ENCODE measurements around the gene OLFM1. TPM values are rescaled to one million over a fixed set of nuclear protein-coding genes. Genes with fewer than 3 reads are reported as not detected.

Gene OLFM1
- total RNA-seq, 1 donor from 2014 or later: not detected

DNA sequence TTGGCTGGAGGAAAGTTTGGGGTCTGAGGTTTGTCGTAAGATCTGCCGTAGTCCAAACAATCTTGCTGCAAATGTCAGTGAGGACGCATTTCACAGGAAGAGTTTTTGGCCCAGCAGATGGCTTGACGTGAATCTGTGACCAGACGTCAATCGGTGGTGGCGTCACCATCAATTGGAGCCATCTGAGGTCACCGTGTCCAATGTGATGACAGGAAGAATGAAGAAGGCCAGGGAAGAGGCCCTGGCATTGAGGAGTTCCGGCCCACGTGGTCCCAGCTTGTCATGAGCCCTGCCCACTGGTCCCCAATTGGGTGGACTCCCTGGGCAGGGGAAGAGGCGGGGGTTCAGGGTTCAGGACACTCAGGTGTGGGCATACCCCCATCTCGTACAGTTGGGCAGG lies 79.9 kb downstream of the OLFM1 start:
- intact Hi-C loops (cut with micrococcal nuclease): no loop called here
- ATAC-seq (ENCODE audit: low read depth): no peak
- ChIA-PET POLR2A (no interaction called here), CTCF (no interaction called here)
- Mint-ChIP-seq H3K27me3 (no peaks in the 10 kb centered on the region), H3K4me3 (no peak overlapping the region), H3K27ac (no peak overlapping the region), H3K4me1 (no peaks in the 10 kb centered on the region), H3K9me3 (no peaks in the 10 kb centered on the region), H3K36me3 (ENCODE audit: low read depth) (no peaks in the 10 kb centered on the region)
- DNase-seq: no peak
- TF ChIP-seq, protein P1, sequence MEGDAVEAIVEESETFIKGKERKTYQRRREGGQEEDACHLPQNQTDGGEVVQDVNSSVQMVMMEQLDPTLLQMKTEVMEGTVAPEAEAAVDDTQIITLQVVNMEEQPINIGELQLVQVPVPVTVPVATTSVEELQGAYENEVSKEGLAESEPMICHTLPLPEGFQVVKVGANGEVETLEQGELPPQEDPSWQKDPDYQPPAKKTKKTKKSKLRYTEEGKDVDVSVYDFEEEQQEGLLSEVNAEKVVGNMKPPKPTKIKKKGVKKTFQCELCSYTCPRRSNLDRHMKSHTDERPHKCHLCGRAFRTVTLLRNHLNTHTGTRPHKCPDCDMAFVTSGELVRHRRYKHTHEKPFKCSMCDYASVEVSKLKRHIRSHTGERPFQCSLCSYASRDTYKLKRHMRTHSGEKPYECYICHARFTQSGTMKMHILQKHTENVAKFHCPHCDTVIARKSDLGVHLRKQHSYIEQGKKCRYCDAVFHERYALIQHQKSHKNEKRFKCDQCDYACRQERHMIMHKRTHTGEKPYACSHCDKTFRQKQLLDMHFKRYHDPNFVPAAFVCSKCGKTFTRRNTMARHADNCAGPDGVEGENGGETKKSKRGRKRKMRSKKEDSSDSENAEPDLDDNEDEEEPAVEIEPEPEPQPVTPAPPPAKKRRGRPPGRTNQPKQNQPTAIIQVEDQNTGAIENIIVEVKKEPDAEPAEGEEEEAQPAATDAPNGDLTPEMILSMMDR (IDR thresholded peaks at IDR 0.05): no peak

DNA sequence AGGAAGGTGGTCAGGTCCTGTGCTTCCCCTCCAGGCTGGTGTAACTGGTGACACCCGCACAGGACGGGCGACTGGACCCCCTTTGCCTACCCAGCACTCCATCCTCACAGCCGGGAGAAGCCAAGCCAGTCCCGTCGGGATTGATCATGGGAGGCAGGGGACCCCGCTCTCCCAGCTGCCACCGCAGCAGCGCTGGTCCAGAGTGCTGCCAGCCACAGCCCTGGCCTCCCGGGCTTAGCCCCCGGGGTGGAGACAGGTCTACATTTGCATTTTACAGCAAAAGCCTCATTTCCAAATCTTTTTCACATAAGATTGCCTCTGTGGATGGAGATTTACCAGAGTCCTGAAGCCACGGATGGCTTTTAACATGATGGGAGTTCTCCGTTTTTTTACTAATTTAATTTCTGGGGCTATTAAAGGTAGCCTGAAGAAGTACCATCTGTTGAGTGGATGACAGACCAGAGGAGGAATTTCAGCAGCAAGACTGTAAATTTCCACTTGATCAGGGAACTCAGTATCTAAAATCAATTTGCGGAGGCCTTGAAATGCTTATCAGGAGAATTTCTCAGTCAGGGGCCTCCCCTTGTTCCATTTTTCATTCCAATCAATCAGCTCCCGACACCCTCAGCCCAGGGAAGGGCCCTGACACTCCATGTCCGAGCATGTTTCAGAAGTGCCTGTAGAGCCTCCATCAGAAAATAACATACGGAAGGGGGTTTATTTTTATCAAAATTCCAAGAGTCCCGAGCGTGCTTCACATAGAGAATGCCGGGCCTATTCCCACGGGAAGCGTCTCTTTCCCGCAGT lies 80.6 kb downstream of the OLFM1 start:
- no peaks in the 10 kb centered on the region for H3K4me1 Mint-ChIP-seq
- CTCF ChIA-PET: no interaction called here
- intact Hi-C loops (cut with micrococcal nuclease): no loop called here
- H3K4me3 Mint-ChIP-seq: no peak overlapping the region
- TF ChIP-seq, protein P1 (IDR thresholded peaks at IDR 0.05): no peak
- H3K9me3 Mint-ChIP-seq: no peaks in the 10 kb centered on the region
- ATAC-seq (ENCODE audit: low read depth): no peak
- no peaks in the 10 kb centered on the region for H3K27me3 Mint-ChIP-seq
- no peaks in the 10 kb centered on the region for H3K36me3 Mint-ChIP-seq (ENCODE audit: low read depth)
- DNase-seq: no peak
- POLR2A ChIA-PET: no interaction called here
- H3K27ac Mint-ChIP-seq: no peak overlapping the region

DNA sequence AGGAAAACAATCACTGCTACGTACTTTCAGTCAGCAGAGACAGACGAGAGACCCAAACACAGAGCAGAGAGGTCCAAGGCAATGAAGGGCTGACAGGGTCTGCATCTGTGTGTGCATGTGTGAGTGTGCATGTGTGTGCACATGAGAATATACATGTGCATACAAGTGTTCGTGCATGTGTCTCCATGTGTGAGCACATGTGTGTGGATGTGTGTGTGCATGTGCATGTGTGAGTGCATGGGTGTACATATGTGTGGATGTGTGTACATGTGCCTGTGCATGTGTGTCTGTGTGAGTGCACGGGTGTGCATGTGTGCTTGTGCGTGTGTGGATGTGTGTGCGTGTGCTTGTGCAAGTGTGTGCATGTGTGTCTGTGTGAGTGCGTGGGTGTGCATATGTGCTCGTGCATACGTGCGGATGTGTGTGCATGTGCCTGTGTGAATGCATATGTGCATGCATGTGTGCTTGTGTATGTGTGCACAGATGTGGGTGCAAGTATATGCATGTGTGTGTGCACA lies 82.3 kb downstream of the OLFM1 start:
- intact Hi-C loops (cut with micrococcal nuclease): no loop called here

DNA sequence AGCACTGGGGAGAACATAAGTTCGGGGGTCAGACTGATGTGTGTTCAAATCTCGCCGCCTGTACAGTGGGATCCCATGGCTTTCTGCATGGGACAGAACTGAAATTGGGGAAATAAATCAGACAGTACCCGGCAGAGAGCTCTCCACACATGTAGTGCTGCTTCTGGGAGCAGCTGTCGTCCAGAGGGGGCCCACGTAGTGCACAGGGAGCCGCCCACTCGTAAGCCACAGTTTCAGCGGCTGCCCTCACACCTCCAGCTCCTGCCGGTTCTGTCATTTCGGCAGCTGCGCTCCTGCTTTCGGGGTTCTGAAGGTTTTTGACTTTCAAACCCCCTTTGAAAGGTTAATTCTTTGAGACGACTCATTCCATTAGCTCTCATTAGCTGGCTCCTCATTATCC lies 83.1 kb downstream of the OLFM1 start:
- ATAC-seq (ENCODE audit: low read depth) (no peak), DNase-seq (no peak)
- no peaks in the 10 kb centered on the region for H3K9me3 Mint-ChIP-seq
- H3K36me3 Mint-ChIP-seq (ENCODE audit: low read depth): no peaks in the 10 kb centered on the region
- POLR2A ChIA-PET: no interaction called here
- no peaks in the 10 kb centered on the region for H3K27me3 Mint-ChIP-seq
- no peaks in the 10 kb centered on the region for H3K4me1 Mint-ChIP-seq
- intact Hi-C loops (cut with micrococcal nuclease): no loop called here
- CTCF ChIA-PET: no interaction called here
- no peak overlapping the region for H3K4me3 Mint-ChIP-seq
- TF ChIP-seq, protein P1 (IDR thresholded peaks at IDR 0.05): no peak
- no peak overlapping the region for H3K27ac Mint-ChIP-seq

More for the DNA sequence above, 82.3 kb downstream of the OLFM1 start:
- H3K4me3 Mint-ChIP-seq: no peak overlapping the region
- H3K4me1 Mint-ChIP-seq: no peaks in the 10 kb centered on the region
- ATAC-seq (ENCODE audit: low read depth): no peak
- ChIA-PET POLR2A (no interaction called here), CTCF (no interaction called here)
- no peaks in the 10 kb centered on the region for H3K9me3 Mint-ChIP-seq
- H3K27me3 Mint-ChIP-seq: no peaks in the 10 kb centered on the region
- no peak overlapping the region for H3K27ac Mint-ChIP-seq
- DNase-seq: no peak
- H3K36me3 Mint-ChIP-seq (ENCODE audit: low read depth): no peaks in the 10 kb centered on the region
- TF ChIP-seq, protein P1 (IDR thresholded peaks at IDR 0.05): no peak

Other genes with a start within 250 kb of the OLFM1 start
- gene FCN2, start 206.9 kb upstream of the OLFM1 start, total RNA-seq: not detected in 2 replicates
- 0.44 and 0.83 TPM in 2 replicates for gene FCN1, start 169.8 kb upstream of the OLFM1 start, total RNA-seq

All from activated B cell treated with CpG ODN at 0.5 μM for 24 hours (primary cell).